ENCODE results near the gene CD46.
A peak's percentile ranks its signal among the peaks of the same experiment; 100 is the strongest.

The CD46 gene

GRCh38 chr1:207794861-207795260 lies 43.0 kb downstream of the CD46 start:
- DNase-seq (ENCODE audit: low read depth) = no peak

GRCh38 chr1:207797229-207797973 lies 45.5 kb downstream of the CD46 start:
- DNase-seq (ENCODE audit: low read depth) = peak; percentile 60

DNA sequence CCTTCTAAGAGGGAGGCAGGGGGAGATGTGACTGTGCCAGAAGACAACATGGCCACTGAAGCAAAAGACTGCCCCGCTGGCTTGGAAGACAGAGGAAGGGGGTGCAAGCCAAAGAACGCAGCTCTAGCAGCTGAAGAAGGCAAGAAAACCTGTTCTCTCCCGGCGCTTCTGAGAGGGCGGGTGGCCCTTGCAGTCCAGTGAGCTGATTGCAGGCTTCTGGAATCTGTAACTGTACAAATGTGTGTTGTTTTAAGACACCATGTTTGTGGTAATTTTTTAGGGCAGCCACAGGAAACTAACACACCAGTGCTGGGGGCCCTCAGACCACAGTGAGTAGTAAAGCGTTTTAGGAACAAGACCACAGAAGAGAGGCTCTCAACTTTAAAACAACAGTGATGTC lies 47.0 kb downstream of the CD46 start:
- peak; percentile 17 for DNase-seq (ENCODE audit: low read depth)

DNA sequence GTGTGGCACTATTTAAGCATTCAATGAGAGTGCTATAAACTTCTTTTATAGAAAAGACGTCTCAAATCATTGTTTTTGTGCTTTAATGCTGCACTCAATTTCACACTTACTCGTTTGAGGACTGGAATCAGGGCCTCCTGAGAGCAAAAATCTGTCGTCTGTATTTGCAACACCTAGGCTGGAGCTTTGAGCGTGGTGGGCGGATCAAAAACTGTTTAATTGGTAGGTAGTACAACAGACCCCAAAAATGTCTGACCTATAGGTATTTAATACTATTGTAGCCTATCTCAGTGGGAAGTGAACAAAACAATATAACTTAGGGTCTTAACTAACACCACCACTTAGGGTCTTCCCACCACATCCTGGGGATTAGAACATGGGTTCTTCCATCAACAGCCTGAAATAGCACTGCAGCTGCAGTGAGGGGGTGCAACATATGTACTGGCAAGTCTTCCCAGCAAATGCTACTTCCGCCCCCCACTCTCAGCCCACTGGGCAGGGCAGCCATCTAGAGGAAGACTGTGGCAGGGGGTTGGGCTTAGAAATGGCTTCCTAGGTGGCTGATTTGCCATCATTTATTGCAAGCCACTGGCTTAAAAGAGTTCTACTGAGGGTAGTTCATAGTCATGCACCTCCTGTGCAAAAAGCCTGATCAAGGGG lies 48.3 kb downstream of the CD46 start:
- no peak for DNase-seq (ENCODE audit: low read depth)

GRCh38 chr1:207801819-207802218 lies 50.0 kb downstream of the CD46 start:
- no peak for DNase-seq (ENCODE audit: low read depth)

DNA sequence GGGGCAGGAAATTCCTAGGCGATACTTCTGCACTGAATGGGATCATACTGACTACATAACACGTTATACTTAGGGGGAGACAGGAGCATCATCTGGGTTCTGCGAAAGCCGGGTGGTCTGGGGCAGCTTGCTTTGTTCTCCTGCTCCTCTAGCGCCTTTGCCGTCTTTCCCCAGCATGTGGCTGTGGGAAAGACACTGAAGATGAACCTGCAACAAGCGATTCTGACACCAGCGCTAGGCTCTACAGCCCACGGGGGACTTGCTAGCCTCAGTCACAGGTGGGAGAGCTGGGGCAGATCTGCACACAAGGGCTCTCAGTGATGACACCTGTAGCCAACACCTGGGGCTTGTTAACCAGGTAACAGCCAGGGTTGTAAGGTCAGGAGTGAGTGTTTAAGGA lies 51.8 kb downstream of the CD46 start:
- no peak for DNase-seq (ENCODE audit: low read depth)

GRCh38 chr1:207804721-207805468 lies 53.0 kb downstream of the CD46 start:
- no peak for DNase-seq (ENCODE audit: low read depth)

GRCh38 chr1:207805841-207806421 lies 54.1 kb downstream of the CD46 start:
- no peak for DNase-seq (ENCODE audit: low read depth)

DNA sequence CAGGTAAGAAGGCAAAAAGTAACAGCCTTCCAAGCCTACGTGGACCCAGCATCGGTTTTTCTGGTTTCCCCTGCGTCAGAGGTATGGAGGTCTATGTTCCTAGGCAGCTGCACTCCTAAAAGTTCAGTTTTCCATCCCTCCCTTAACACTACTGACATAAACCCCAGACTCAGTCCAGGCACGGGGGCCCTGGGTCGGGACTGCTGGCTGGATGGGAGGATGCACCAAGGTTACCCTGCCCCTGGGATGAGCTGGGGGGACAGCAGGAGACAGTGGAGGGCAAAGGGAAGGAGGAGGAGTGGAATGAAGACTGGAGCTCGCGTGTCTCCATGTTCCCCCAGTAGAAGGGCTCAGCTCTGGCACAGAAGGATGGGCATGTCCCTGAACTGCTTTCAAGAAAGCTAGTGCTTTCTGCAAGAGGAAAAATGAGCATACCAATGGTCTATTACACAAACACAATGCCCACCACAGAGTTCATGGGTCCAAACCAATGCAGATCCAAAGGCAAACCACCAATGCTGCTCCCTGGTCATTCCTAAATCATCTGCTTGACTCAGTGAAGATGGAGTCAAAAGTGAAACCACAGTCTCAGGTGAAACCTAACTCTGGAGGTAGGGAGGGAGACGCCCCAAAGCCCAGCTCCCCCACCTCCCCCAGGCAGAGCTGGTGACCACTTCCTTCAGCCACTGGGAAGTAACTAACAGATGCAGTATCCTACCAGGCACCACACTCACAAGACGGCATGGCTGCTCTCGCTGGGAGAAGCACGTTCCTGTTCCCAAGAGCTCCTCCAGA lies 54.9 kb downstream of the CD46 start:
- DNase-seq (ENCODE audit: low read depth) = no peak

DNA sequence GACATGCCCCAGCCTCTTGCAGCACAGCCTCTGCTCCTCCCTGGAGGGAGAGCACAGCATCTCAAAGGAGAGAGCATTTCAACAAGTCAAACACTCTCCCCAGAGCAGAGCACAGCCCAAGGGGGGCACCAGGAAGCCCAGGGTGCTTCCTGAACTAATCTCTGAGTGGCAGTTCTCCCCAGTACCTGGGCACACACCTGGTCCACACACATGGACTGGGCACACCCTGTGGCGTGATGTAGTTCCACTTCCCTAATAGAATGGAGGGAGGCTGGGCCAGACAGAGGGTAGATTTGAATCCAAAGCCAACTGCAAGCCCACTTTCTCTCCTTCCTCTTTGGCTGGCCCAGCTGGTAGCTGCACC lies 55.5 kb downstream of the CD46 start:
- no peak for DNase-seq (ENCODE audit: low read depth)

- no peak for DNase-seq (ENCODE audit: low read depth)
Measured at GRCh38 chr1:207807690-207808321, 56.0 kb downstream of the CD46 start.

- no peak for DNase-seq (ENCODE audit: low read depth)
Measured at GRCh38 chr1:207808322-207808705, 56.5 kb downstream of the CD46 start.

DNA sequence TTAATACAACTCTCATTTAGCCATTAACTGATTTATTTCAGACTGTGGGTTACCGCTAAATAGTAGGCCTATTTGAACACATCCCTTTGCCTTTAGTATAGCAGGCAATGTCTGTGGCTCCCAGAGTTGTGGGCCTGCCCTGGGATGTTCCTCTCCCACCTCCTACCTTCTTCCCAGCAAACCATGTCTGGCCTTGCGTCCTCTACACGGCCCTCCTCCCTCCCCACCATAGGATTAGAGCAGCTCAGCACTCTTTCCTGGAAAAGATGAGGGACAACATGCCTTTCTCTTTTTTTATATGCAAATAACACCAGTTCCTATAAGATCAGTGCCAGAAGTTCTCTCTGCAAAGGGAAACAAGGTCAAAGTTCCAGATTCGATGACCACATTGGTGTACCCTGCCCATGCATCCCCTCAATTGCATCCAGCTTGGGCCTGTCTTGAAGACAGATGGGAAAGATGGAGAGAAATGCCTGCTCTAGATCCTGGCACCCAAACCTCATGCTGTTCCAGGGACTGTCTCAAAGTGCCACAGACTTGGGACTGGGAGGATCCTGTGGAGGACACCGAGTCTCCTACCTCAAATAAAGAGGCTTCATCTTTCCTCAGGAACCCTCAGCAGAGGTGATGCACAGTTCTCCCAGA lies 57.2 kb downstream of the CD46 start:
- no peak for DNase-seq (ENCODE audit: low read depth)

DNA sequence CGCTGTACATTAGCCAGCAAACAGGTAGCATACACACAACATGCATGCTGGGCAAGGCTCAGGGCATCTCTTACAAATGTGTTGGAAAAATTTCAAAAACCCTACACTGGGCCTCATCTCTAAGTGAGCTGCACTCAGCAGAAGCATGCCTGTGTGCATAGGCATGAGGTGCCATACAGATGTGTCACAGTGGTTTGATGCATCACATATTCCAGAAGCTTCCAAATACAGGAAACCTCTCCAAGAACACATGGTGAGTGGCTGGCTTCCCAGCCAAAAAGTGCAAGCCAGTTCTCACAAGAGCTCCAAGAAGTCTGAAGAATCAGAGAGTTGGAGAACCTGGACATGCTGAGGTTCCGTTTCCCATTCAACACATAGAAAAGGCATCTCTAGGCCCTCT lies 58.3 kb downstream of the CD46 start:
- DNase-seq (ENCODE audit: low read depth) = no peak

GRCh38 chr1:207810606-207811295 lies 58.9 kb downstream of the CD46 start:
- no peak for DNase-seq (ENCODE audit: low read depth)

DNA sequence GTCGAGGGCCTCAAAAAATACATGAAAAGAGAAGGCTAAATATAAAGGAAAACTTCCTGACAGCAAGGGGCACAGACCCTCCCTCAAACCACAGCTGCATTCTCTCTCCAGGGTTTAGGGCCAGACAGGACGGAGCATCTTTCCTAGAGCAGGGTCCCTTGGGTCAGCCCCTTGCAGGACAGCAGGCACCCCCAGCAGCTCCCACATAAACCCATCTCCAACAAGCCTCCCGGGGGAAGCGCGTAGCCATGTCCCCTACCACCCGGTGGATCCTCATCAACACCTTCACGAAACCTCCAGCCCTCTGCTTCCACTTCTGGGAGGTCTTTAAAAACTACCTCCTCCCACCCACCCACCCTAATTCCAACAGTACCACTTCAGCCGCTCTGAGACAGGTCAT lies 59.5 kb downstream of the CD46 start:
- DNase-seq (ENCODE audit: low read depth) = no peak

DNA sequence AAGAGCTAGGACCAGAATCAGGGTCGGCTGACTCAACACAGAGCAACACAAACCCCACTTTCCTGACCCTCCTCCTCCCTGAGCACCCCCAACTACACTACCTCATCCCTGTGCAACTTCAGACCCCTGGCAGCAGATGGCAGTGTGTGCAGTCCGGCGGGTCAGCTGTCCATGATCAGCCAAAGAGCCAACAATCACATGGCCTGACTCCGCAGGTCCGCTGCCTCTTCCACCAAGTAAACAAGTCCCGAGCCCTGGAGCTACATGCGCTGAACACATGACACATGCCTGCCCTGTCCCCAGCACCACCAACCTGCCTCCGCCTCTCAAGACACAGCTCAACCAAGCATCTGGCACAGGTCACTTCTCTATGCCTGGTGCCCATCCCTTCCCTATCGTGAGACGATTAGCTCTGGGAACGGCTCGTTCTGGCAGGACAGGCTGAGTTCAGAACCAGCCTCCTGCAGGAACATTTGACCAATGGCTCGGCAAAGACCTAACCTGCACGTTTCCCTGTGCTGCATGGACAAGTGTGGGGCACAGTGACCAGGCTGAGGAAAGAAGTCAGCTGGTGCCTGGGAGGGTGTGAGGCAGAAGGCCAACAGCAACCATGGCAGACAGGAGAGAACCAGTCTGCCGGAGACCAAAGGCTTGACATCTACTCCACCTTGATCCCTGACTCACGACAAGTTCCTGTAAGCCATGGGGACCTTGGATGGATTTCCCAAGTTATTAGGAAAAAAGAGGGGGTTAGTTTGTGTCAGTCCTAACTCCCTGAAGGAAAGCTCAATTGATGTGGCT lies 60.3 kb downstream of the CD46 start:
- DNase-seq (ENCODE audit: low read depth) = no peak

- DNase-seq (ENCODE audit: low read depth) = no peak
Measured at GRCh38 chr1:207812778-207813511, 61.1 kb downstream of the CD46 start.

DNA sequence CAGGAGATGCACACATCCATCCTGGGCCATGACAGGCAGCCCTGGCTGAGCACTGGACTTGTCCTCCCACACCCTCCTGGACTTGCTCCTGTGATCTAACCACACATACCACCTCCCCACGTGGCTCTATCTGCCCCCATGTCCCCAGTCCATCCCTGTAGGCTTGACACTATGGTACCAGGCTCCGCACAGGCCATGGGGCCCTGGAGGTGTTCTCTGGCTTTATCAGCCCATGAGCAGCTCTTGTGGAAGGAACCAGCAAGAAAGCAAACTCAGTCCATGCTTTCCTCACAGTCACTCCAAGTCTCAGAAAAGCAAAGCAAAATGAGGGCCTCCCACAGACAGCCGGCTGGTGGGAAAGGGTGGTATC lies 61.6 kb downstream of the CD46 start:
- no peak for DNase-seq (ENCODE audit: low read depth)
